Prostate gland (tissue), 2 donors: ENCODE measurements around the gene CLK3. TPM values are rescaled to one million over a fixed set of nuclear protein-coding genes. Genes with fewer than 3 reads are reported as not detected.
"Not testable (repeated sequence)": the region's sequence is repeated elsewhere in the genome, so short reads cannot be mapped to it uniquely, and the experiment has no call there.

Experiments used
- DNase-seq: peaks from one replicate; pipeline ENCODE4 v3.0.0-alpha.2; 2019; ENCODE audit warnings: low spot score
- H3K27ac ChIP-seq, 2 donors: fragments of 200-600 bp; sonication (generic); 2 replicates each; pipeline ENCODE4 v1.5.1; 2017 to 2019
- H3K27me3 ChIP-seq: fragments of 200-600 bp; sonication (generic); replicated peaks from 2 replicates; pipeline ENCODE4 v1.5.1; 2019; ENCODE audit not compliant: insufficient read depth
- H3K36me3 ChIP-seq, 2 donors: fragments of 200-600 bp; sonication (generic); 1 replicate in 1 of 2; 2 replicates in 1 of 2; pipeline versions ENCODE4 v1.5.1 to v1.8.1; 2017 to 2019
- H3K4me1 ChIP-seq: fragments of 200-600 bp; sonication (generic); replicated peaks from 2 replicates; pipeline ENCODE4 v1.5.1; 2019
- H3K4me3 ChIP-seq, 2 donors: fragments of 200-600 bp; sonication (generic); 2 replicates each; pipeline ENCODE4 v1.5.1; 2017 to 2019
- H3K9me3 ChIP-seq: fragments of 200-600 bp; sonication (generic); 2 replicates; pipeline ENCODE4 v1.5.1; 2017
- CTCF ChIP-seq, 4 experiments: fragments of 200-600 bp in 2 of 4; fragments of 450-650 bp in 2 of 4; sonication (generic) in 2 of 4; IDR thresholded peaks; 1 replicate in 3 of 4; 2 replicates in 1 of 4; pipeline ENCODE4 v1.5.1; 2016 to 2019; ENCODE audit warnings: antibody characterized with exemption in 4 of 4, mild to moderate bottlenecking in 2 of 4, moderate library complexity in 2 of 4
- POLR2A ChIP-seq: fragments of 450-650 bp; IDR thresholded peaks from one replicate; pipeline ENCODE4 v1.6.1; 2016; ENCODE audit warnings: antibody characterized with exemption, mild to moderate bottlenecking
- POLR2AphosphoS5 ChIP-seq: sonication (generic); formaldehyde crosslinking; IDR thresholded peaks from one replicate; pipeline ENCODE4 v1.6.1; 2017; ENCODE audit warnings: antibody characterized with exemption
- WGBS: methylation state at CpG from one replicate; pipeline ENCODE4 v1.1.5; 2018; 5-methylcytosine and 5-hydroxymethylcytosine counted together
- intact Hi-C: fragments of 100-400 bp; cut with DNase I; formaldehyde crosslinking; loops from one replicate; pipeline ENCODE4 v1.14.2; 2022
- total RNA-seq, 2 donors: library from RNA; depleted of rRNA; stranded (reverse); fragments of >200 nt; gene quantifications; one replicate each; pipeline ENCODE4 v1.1.0, GENCODE V29; 2016

The CLK3 gene
- total RNA-seq, 2 donors from 2014 or later = 140 to 180 TPM

GRCh38 chr15:74653426-74654102 lies 37.9 kb downstream of the CLK3 start:
- intact Hi-C loops = no loop called here
- Histone ChIP-seq H3K9me3 (no peaks in the 10 kb centered on the region), H3K27ac (no peak overlapping the region), H3K4me1 (peaks cover 4% of the 10 kb centered on the region), H3K4me3 (no peak overlapping the region), H3K36me3 (no peaks in the 10 kb centered on the region), H3K27me3 (no peaks in the 10 kb centered on the region)
- WGBS = 78% methylated on average over 7 of the region's 7 CpGs
- no peak for DNase-seq
- no peak for TF ChIP-seq POLR2A
- no peak for TF ChIP-seq CTCF (IDR thresholded peaks at IDR 0.05)
- no peak for TF ChIP-seq POLR2AphosphoS5

GRCh38 chr15:74655424-74655823 lies 39.8 kb downstream of the CLK3 start:
- no peak overlapping the region for H3K27ac ChIP-seq
- intact Hi-C loops = no loop called here
- 88% methylated on average over 7 of the region's 7 CpGs for WGBS
- no peaks in the 10 kb centered on the region for H3K36me3 ChIP-seq
- no peak for DNase-seq
- peaks cover 4% of the 10 kb centered on the region for H3K4me1 ChIP-seq
- TF ChIP-seq POLR2AphosphoS5 (no peak), CTCF (IDR thresholded peaks at IDR 0.05) (no peak), POLR2A (no peak)
- H3K9me3 ChIP-seq = no peaks in the 10 kb centered on the region
- H3K4me3 ChIP-seq = no peak overlapping the region
- H3K27me3 ChIP-seq = no peaks in the 10 kb centered on the region

GRCh38 chr15:74656935-74657535 lies 41.4 kb downstream of the CLK3 start:
- H3K9me3 ChIP-seq = no peaks in the 10 kb centered on the region
- no peak overlapping the region for H3K27ac ChIP-seq
- no peak overlapping the region for H3K4me3 ChIP-seq
- H3K27me3 ChIP-seq = no peaks in the 10 kb centered on the region
- intact Hi-C loops = no loop called here
- H3K4me1 ChIP-seq = peaks cover 4% of the 10 kb centered on the region
- DNase-seq = no peak
- WGBS = 97% methylated on average over 6 of the region's 6 CpGs
- no peak for TF ChIP-seq CTCF (IDR thresholded peaks at IDR 0.05)
- H3K36me3 ChIP-seq = no peaks in the 10 kb centered on the region

GRCh38 chr15:74657846-74658245 lies 42.2 kb downstream of the CLK3 start:
- H3K27me3 ChIP-seq = no peaks in the 10 kb centered on the region
- peaks cover 8% of the 10 kb centered on the region for H3K4me1 ChIP-seq
- no peak overlapping the region for H3K4me3 ChIP-seq
- 94% methylated on average over 3 of the region's 3 CpGs for WGBS
- no peak overlapping the region for H3K27ac ChIP-seq
- DNase-seq = no peak
- H3K36me3 ChIP-seq = no peaks in the 10 kb centered on the region
- intact Hi-C loops = no loop called here
- H3K9me3 ChIP-seq = no peaks in the 10 kb centered on the region
- TF ChIP-seq CTCF (IDR thresholded peaks at IDR 0.05) = no peak
- no peak for TF ChIP-seq POLR2A
- TF ChIP-seq POLR2AphosphoS5 = no peak

GRCh38 chr15:74661280-74661679 lies 45.6 kb downstream of the CLK3 start:
- H3K27ac ChIP-seq, DNase-seq, H3K9me3 ChIP-seq, intact Hi-C loops, H3K36me3 ChIP-seq, H3K4me3 ChIP-seq, H3K27me3 ChIP-seq: not testable (repeated sequence)
- H3K4me1 ChIP-seq = peaks cover 25% of the 10 kb centered on the region
- 96% methylated on average over 8 of the region's 8 CpGs for WGBS
